ENCODE measurements around the gene CALHM4.

Gene CALHM4

GRCh38 chr6:116542426-116542825 lies 11.1 kb upstream of the CALHM4 start:
- Histone ChIP-seq H3K27me3 (peaks cover 21% of the 10 kb centered on the region), H3K36me3 (no peaks in the 10 kb centered on the region), H3K9me3 (no peaks in the 10 kb centered on the region), H3K27ac (no peak overlapping the region), H3K4me1 (ENCODE audit: control insufficient read depth in 1 of 2, insufficient read depth in 1 of 2, low read depth in 1 of 2, low read length in 1 of 2) (no peaks in the 10 kb centered on the region), H3K4me3 (ENCODE audit: low read depth in 1 of 2, low read length in 1 of 2) (no peak overlapping the region)
- TF ChIP-seq CTCF (IDR thresholded peaks at IDR 0.05) = no peak

- Histone ChIP-seq H3K4me3 (ENCODE audit: low read depth in 1 of 2, low read length in 1 of 2) (no peak overlapping the region), H3K27me3 (peaks cover 21% of the 10 kb centered on the region), H3K4me1 (ENCODE audit: control insufficient read depth in 1 of 2, insufficient read depth in 1 of 2, low read depth in 1 of 2, low read length in 1 of 2) (no peaks in the 10 kb centered on the region), H3K27ac (no peak overlapping the region), H3K9me3 (no peaks in the 10 kb centered on the region), H3K36me3 (no peaks in the 10 kb centered on the region)
- TF ChIP-seq CTCF (IDR thresholded peaks at IDR 0.05) = no peak
Measured at GRCh38 chr6:116543149-116543548, 10.4 kb upstream of the CALHM4 start.

- Histone ChIP-seq H3K27me3 (peaks cover 12% of the 10 kb centered on the region), H3K4me1 (ENCODE audit: control insufficient read depth in 1 of 2, insufficient read depth in 1 of 2, low read depth in 1 of 2, low read length in 1 of 2) (no peaks in the 10 kb centered on the region), H3K4me3 (ENCODE audit: low read depth in 1 of 2, low read length in 1 of 2) (no peak within 1 kb of the TSS), H3K27ac (no peak within 1 kb of the TSS), H3K36me3 (no peaks in the 10 kb centered on the region), H3K9me3 (no peaks in the 10 kb centered on the region)
- TF ChIP-seq CTCF (IDR thresholded peaks at IDR 0.05) = no peak
Measured at GRCh38 chr6:116545651-116546050, 7.9 kb upstream of the CALHM4 start, which contains the start of gene TRAPPC3L. TRAPPC3L (minus strand) TSS chr6:116545684; CDS start chr6:116545514, 170 bp downstream.

GRCh38 chr6:116547358-116547757 lies 6.2 kb upstream of the CALHM4 start:
- no peaks in the 10 kb centered on the region for H3K27me3 ChIP-seq
- TF ChIP-seq CTCF (IDR thresholded peaks at IDR 0.05) = no peak
- no peaks in the 10 kb centered on the region for H3K36me3 ChIP-seq
- no peak overlapping the region for H3K27ac ChIP-seq
- H3K4me3 ChIP-seq (ENCODE audit: low read depth in 1 of 2, low read length in 1 of 2) = no peak overlapping the region
- no peaks in the 10 kb centered on the region for H3K9me3 ChIP-seq
- no peaks in the 10 kb centered on the region for H3K4me1 ChIP-seq (ENCODE audit: control insufficient read depth in 1 of 2, insufficient read depth in 1 of 2, low read depth in 1 of 2, low read length in 1 of 2)

GRCh38 chr6:116550796-116551195 lies 2.8 kb upstream of the CALHM4 start:
- H3K4me3 ChIP-seq (ENCODE audit: low read depth in 1 of 2, low read length in 1 of 2) = no peak overlapping the region
- H3K36me3 ChIP-seq = no peaks in the 10 kb centered on the region
- H3K27ac ChIP-seq = no peak overlapping the region
- TF ChIP-seq CTCF (IDR thresholded peaks at IDR 0.05) = no peak
- H3K9me3 ChIP-seq = no peaks in the 10 kb centered on the region
- peaks cover 5% of the 10 kb centered on the region for H3K27me3 ChIP-seq
- no peaks in the 10 kb centered on the region for H3K4me1 ChIP-seq (ENCODE audit: control insufficient read depth in 1 of 2, insufficient read depth in 1 of 2, low read depth in 1 of 2, low read length in 1 of 2)

- Histone ChIP-seq H3K4me3 (ENCODE audit: low read depth in 1 of 2, low read length in 1 of 2) (no peak overlapping the region), H3K27ac (no peak overlapping the region), H3K27me3 (peaks cover 5% of the 10 kb centered on the region), H3K36me3 (no peaks in the 10 kb centered on the region), H3K4me1 (ENCODE audit: control insufficient read depth in 1 of 2, insufficient read depth in 1 of 2, low read depth in 1 of 2, low read length in 1 of 2) (peaks cover 0 to under 1% of the 10 kb centered on the region in 2 experiments), H3K9me3 (no peaks in the 10 kb centered on the region)
- TF ChIP-seq CTCF (IDR thresholded peaks at IDR 0.05) = no peak
Measured at GRCh38 chr6:116556065-116556464, 2.5 kb downstream of the CALHM4 start.
